Activated T-cell treated with anti-CD3 and anti-CD28 coated beads, Interleukin-2, amount 50 U/mL, for 4 hours (primary cell): ENCODE data around the gene SPECC1L. TPM values are rescaled to one million over a fixed set of nuclear protein-coding genes. Genes with fewer than 3 reads are reported as not detected.

Experiments used
- ATAC-seq, 2 donors: fragments of 200-7000 bp; cut with Tn5 transposase; one replicate each; pipeline ENCODE4 v1.10.0; 2021
- DNase-seq: peaks from one replicate; pipeline ENCODE4 v3.0.0-alpha.2; 2020
- H3K27me3 Mint-ChIP-seq: one replicate; pipeline ENCODE4 v1.8.0; 2021; ENCODE audit warnings: low read depth, mixed read lengths
- H3K36me3 Mint-ChIP-seq: one replicate; pipeline ENCODE4 v1.8.0; 2022; ENCODE audit warnings: mixed read lengths; ENCODE audit not compliant: insufficient read depth
- H3K4me1 Mint-ChIP-seq: one replicate; pipeline ENCODE4 v1.8.0; 2021; ENCODE audit warnings: low read depth, mixed read lengths
- H3K4me3 Mint-ChIP-seq: one replicate; pipeline ENCODE4 v1.8.0; 2021; ENCODE audit warnings: mild to moderate bottlenecking, moderate library complexity, mixed read lengths
- H3K9me3 Mint-ChIP-seq: one replicate; pipeline ENCODE4 v1.8.0; 2021; ENCODE audit warnings: mixed read lengths
- total RNA-seq, 3 donors: library from RNA; stranded (reverse); gene quantifications; one replicate each; pipeline ENCODE4 v1.2.1, GENCODE V29; 2021

Gene SPECC1L
- total RNA-seq, 3 donors from 2014 or later: 31.4 to 33.6 (median 33.1) TPM

- Mint-ChIP-seq H3K27me3 (no peaks in the 10 kb centered on the region), H3K9me3 (no peaks in the 10 kb centered on the region), H3K36me3 (no peaks in the 10 kb centered on the region), H3K4me1 (peaks cover 5% of the 10 kb centered on the region), H3K4me3 (no peak overlapping the region)
- DNase-seq (no peak), ATAC-seq (peak; percentile 46 to 69)
Observed at GRCh38 chr22:24465566-24465965, 194.9 kb downstream of the SPECC1L start.

DNA sequence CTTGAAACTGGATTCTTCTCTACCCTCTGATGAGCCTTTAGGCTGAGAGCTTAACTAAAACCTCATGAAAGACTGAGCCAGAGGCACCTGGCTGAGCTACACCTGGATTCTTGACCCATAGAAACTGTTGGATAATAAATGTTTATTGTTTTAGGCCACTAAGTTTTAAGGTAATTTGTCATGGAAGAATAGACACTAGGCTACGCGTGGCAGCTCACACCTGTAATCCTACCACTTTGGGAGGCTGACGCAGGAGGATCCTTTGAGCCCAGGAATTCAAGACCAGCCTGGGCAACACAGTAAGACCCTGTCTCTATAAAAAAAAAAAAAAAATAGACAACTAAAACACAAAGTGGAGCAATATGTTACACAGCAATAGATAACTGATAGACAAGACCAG, 195.3 kb downstream of the SPECC1L start:
- H3K27me3 Mint-ChIP-seq: no peaks in the 10 kb centered on the region
- ATAC-seq (no peak), DNase-seq (no peak)
- no peak overlapping the region for H3K4me3 Mint-ChIP-seq
- no peaks in the 10 kb centered on the region for H3K9me3 Mint-ChIP-seq
- peaks cover 1% of the 10 kb centered on the region for H3K4me1 Mint-ChIP-seq
- no peaks in the 10 kb centered on the region for H3K36me3 Mint-ChIP-seq

DNA sequence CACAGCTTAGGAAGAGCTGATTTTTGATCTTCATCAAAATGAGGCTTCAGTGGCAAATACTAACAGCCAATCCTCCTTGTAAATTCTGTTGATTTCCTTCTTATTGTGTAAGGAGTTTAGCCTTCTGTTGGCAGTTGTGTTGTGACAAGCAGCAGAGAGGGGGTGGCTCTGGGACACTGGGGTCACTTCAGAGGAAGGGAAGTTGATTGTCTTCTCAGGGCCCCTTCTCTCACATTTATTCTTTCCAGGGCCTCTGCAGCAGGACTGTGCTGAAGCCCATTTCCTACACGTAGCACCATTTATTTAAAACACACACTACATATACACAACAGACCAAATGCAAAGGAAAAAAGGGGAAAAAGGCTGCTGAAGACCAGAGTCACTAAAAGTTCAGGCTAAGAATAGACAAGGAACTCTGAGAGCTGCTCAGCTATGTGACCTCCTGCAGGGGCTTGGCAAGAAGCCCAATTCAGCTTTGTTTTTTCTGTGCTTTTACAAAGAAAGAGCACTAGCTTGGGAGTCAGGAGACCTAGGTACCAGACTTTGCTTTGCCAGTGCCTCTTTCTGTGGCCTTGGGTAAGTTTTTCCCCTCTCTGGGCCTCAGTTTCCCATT, 196.2 kb downstream of the SPECC1L start:
- no peak overlapping the region for H3K4me3 Mint-ChIP-seq
- H3K9me3 Mint-ChIP-seq: no peaks in the 10 kb centered on the region
- no peaks in the 10 kb centered on the region for H3K27me3 Mint-ChIP-seq
- peaks cover 1% of the 10 kb centered on the region for H3K4me1 Mint-ChIP-seq
- H3K36me3 Mint-ChIP-seq: no peaks in the 10 kb centered on the region
- DNase-seq (no peak), ATAC-seq (no peak)

DNA sequence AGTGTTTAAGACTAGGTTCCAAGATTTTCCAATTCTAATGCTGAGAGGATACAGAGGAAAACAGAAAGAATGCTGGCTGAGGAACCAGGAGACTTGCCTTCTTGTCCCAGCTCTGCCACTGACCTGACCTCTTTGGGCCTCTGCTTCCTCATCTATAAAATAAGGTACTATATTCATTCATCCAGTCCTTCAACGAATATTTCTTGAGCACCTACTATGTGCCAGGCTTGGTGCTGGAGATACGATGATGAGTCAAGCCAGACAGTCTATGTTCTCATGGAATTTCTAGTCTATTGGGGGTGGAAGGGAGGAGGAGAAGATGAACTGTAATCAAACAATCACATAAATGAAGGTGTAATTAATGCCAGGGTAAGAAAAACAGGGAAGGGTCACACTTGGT, 196.7 kb downstream of the SPECC1L start:
- Mint-ChIP-seq H3K27me3 (no peaks in the 10 kb centered on the region), H3K4me1 (peaks cover 1% of the 10 kb centered on the region), H3K9me3 (no peaks in the 10 kb centered on the region), H3K36me3 (no peaks in the 10 kb centered on the region), H3K4me3 (no peak overlapping the region)
- ATAC-seq (no peak), DNase-seq (no peak)

Other genes with a start within 250 kb of the SPECC1L start
- gene SUSD2, start 89.3 kb upstream of the SPECC1L start, total RNA-seq: 1 to 10 TPM; 1.2 to 1.7 (median 1.6) TPM
- gene GGT5, start 25.7 kb upstream of the SPECC1L start, total RNA-seq: under 1 TPM in 2 of 3 donors, not detected in 1; 0.11 to 0.19 TPM
- gene ADORA2A, start 156.8 kb downstream of the SPECC1L start, total RNA-seq: 10 to 100 TPM; 44.6 to 57.1 (median 51.1) TPM
- gene UPB1, start 224.5 kb downstream of the SPECC1L start, total RNA-seq: under 1 TPM; 0.16 to 0.23 (median 0.16) TPM